Measurements from ENCODE around the gene ANKFY1.

DNA sequence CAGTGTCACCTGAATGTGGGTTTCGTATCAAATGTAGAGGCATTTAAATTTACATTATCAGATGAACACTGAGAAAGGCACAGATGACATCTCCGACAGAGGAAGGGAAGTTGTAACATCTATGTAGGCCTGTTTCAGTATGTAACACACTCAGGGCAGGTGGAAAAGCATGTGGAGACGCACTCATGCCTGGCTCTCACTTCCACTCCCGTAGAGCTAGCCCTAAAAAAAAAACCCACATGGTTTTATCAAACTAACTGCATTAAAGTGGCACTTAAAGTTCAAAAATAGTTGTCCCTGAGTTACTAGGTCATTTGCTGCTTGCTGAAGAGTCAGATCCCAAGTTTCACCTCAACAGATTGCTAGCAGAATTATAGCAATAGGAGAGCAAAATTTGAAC lies 6.1 kb upstream of the ANKFY1 start:
- TF ChIP-seq, protein P1, sequence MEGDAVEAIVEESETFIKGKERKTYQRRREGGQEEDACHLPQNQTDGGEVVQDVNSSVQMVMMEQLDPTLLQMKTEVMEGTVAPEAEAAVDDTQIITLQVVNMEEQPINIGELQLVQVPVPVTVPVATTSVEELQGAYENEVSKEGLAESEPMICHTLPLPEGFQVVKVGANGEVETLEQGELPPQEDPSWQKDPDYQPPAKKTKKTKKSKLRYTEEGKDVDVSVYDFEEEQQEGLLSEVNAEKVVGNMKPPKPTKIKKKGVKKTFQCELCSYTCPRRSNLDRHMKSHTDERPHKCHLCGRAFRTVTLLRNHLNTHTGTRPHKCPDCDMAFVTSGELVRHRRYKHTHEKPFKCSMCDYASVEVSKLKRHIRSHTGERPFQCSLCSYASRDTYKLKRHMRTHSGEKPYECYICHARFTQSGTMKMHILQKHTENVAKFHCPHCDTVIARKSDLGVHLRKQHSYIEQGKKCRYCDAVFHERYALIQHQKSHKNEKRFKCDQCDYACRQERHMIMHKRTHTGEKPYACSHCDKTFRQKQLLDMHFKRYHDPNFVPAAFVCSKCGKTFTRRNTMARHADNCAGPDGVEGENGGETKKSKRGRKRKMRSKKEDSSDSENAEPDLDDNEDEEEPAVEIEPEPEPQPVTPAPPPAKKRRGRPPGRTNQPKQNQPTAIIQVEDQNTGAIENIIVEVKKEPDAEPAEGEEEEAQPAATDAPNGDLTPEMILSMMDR (IDR thresholded peaks at IDR 0.05) = no peak
- no peak for TF ChIP-seq POLR2A (IDR thresholded peaks at IDR 0.05)
